Thymus (tissue), 11 donors: ENCODE measurements around the gene ENTPD3. TPM values are rescaled to one million over a fixed set of nuclear protein-coding genes. Genes with fewer than 3 reads are reported as not detected.
"Not testable (repeated sequence)": the region's sequence is repeated elsewhere in the genome, so short reads cannot be mapped to it uniquely, and the experiment has no call there.

Source experiments
- DNase-seq, 9 donors: peaks; one replicate each; pipeline ENCODE4 v3.0.0-alpha.2; 2013; ENCODE audit warnings: low spot score in 9 of 9, low read depth in 6 of 9, missing footprints in 1 of 9
- H3K27ac ChIP-seq, 2 donors: one replicate each; pipeline ENCODE4 v1.5.1; 2013; ENCODE audit warnings: control low read depth in 1 of 2, low read depth in 1 of 2, low read length in 1 of 2, mild to moderate bottlenecking in 1 of 2, moderate library complexity in 1 of 2
- H3K27me3 ChIP-seq, 2 donors: one replicate each; pipeline ENCODE4 v1.5.1; 2013; ENCODE audit warnings: low read length in 1 of 2; ENCODE audit not compliant: control insufficient read depth in 2 of 2, insufficient read depth in 1 of 2
- H3K36me3 ChIP-seq, 2 donors: one replicate each; pipeline ENCODE4 v1.5.1; 2013; ENCODE audit warnings: low read length in 1 of 2, mild to moderate bottlenecking in 1 of 2, moderate library complexity in 1 of 2; ENCODE audit not compliant: control insufficient read depth in 2 of 2, insufficient read depth in 2 of 2
- H3K4me1 ChIP-seq, 2 donors: one replicate each; pipeline ENCODE4 v1.5.1; 2013; ENCODE audit warnings: low read length in 2 of 2; ENCODE audit not compliant: control insufficient read depth in 2 of 2, insufficient read depth in 2 of 2
- H3K4me3 ChIP-seq, 2 donors: one replicate each; pipeline ENCODE4 v1.5.1; 2013; ENCODE audit warnings: low read length in 2 of 2, control low read depth in 1 of 2, mild to moderate bottlenecking in 1 of 2
- H3K9me3 ChIP-seq, 2 donors: one replicate each; pipeline ENCODE4 v1.5.1; 2013; ENCODE audit warnings: low read length in 1 of 2, mild to moderate bottlenecking in 1 of 2; ENCODE audit not compliant: control insufficient read depth in 2 of 2, insufficient read depth in 1 of 2
- WGBS: extraction: QIAGEN DNeasy Blood & Tissue Kit; methylation state at CpG from one replicate; pipeline ENCODE4 v1.1.7; 2013; 5-methylcytosine and 5-hydroxymethylcytosine counted together
- polyA plus RNA-seq: library from polyadenylated mRNA; stranded (reverse); fragments of 200-250 nt; gene quantifications from one replicate; pipeline ENCODE4 v1.2.3, GENCODE V29; 2013
- total RNA-seq: library from RNA; stranded (reverse); fragments of 120-200 nt; gene quantifications from one replicate; pipeline ENCODE4 v1.2.4, GENCODE V29; 2013
- donor health status: healthy.

Gene ENTPD3
- total and polyA plus RNA-seq, 2 donors, result 1.0 to 1.2 TPM

GRCh38 chr3:40452876-40453730 lies 66.1 kb downstream of the ENTPD3 start:
- WGBS, result under 1% methylated on average over 41 of the region's 41 CpGs
- peak; percentile 90 to 98 (median 95) for DNase-seq
- H3K27me3 ChIP-seq, result no peaks in the 10 kb centered on the region
- H3K36me3 ChIP-seq, result peaks cover 0 to 1% of the 10 kb centered on the region in 2 donors
- H3K27ac ChIP-seq, result peak overlapping the region; percentile 92 to 94
- H3K4me3 ChIP-seq, result peak overlapping the region; percentile 59 to 87
- H3K9me3 ChIP-seq, result peaks cover 0 to 2% of the 10 kb centered on the region in 2 donors
- H3K4me1 ChIP-seq, result peaks cover 14 to 17% of the 10 kb centered on the region in 2 donors

GRCh38 chr3:40453933-40454332 lies 66.9 kb downstream of the ENTPD3 start:
- H3K4me1 ChIP-seq, result peaks cover 20 to 21% of the 10 kb centered on the region in 2 donors
- no peak overlapping the region for H3K27ac ChIP-seq
- 47% methylated on average over 6 of the region's 6 CpGs for WGBS

GRCh38 chr3:40455328-40455727 lies 68.3 kb downstream of the ENTPD3 start:
- Histone ChIP-seq H3K27me3 (no peaks in the 10 kb centered on the region), H3K4me1 (peaks cover 20 to 21% of the 10 kb centered on the region in 2 donors), H3K36me3 (peaks cover 11 to 22% of the 10 kb centered on the region in 2 donors), H3K27ac (no peak overlapping the region), H3K9me3 (peaks cover 0 to 2% of the 10 kb centered on the region in 2 donors), H3K4me3 (no peak overlapping the region)
- DNase-seq, result no peak
- 95% methylated on average over 4 of the region's 4 CpGs for WGBS

More at GRCh38 chr3:40453933-40454332, 66.9 kb downstream of the ENTPD3 start:
- Histone ChIP-seq H3K27me3 (no peaks in the 10 kb centered on the region), H3K9me3 (peaks cover 0 to 2% of the 10 kb centered on the region in 2 donors), H3K36me3 (peaks cover 3 to 9% of the 10 kb centered on the region in 2 donors), H3K4me3 (no peak overlapping the region)
- no peak for DNase-seq

- H3K4me3 ChIP-seq, result peak overlapping the region; percentile 69 to 83
- peaks cover 20 to 21% of the 10 kb centered on the region in 2 donors for H3K4me1 ChIP-seq
- no peaks in the 10 kb centered on the region for H3K27me3 ChIP-seq
- WGBS, result 50% methylated on average over 29 of the region's 29 CpGs
- peak in 1 of 9 donors; percentile 10 for DNase-seq
- peaks cover 0 to 2% of the 10 kb centered on the region in 2 donors for H3K9me3 ChIP-seq
- H3K36me3 ChIP-seq, result peaks cover 17 to 32% of the 10 kb centered on the region in 2 donors
- H3K27ac ChIP-seq, result peak overlapping the region in 1 of 2 donors; percentile 89
Measured at GRCh38 chr3:40456279-40456939, 69.4 kb downstream of the ENTPD3 start.

- H3K4me3 ChIP-seq, result peak within 1 kb of the TSS; percentile 69 to 83
- peaks cover 0 to 2% of the 10 kb centered on the region in 2 donors for H3K9me3 ChIP-seq
- under 1% methylated on average over 79 of the region's 79 CpGs for whole genome bisulfite sequencing
- H3K4me1 ChIP-seq, result peaks cover 19% of the 10 kb centered on the region in 2 donors
- peaks cover 17 to 40% of the 10 kb centered on the region in 2 donors for H3K36me3 ChIP-seq
- DNase-seq, result peak; percentile 85 to 97 (median 92)
- H3K27me3 ChIP-seq, result no peaks in the 10 kb centered on the region
- peak within 1 kb of the TSS; percentile 80 to 89 for H3K27ac ChIP-seq
Measured at GRCh38 chr3:40456940-40457823, 70.2 kb downstream of the ENTPD3 start, which contains the start of gene RPL14. Gene RPL14, plus strand, starts transcription at chr3:40457339. Its CDS starts 133 bp downstream, at chr3:40457472.

- no peak for DNase-seq
- Histone ChIP-seq H3K27ac (no peak overlapping the region), H3K9me3 (peaks cover 0 to 2% of the 10 kb centered on the region in 2 donors), H3K27me3 (no peaks in the 10 kb centered on the region), H3K4me1 (peaks cover 12 to 15% of the 10 kb centered on the region in 2 donors), H3K4me3 (peak overlapping the region in 1 of 2 donors; percentile 69), H3K36me3 (peaks cover 26 to 53% of the 10 kb centered on the region in 2 donors)
- WGBS, result 96% methylated on average over 4 of the region's 4 CpGs
Measured at GRCh38 chr3:40458473-40458872, 71.5 kb downstream of the ENTPD3 start.

GRCh38 chr3:40460481-40460880 lies 73.5 kb downstream of the ENTPD3 start:
- Histone ChIP-seq H3K36me3 (peaks cover 43 to 72% of the 10 kb centered on the region in 2 donors), H3K4me1 (peaks cover 12 to 14% of the 10 kb centered on the region in 2 donors)
- not testable (repeated sequence) for H3K27ac ChIP-seq, H3K4me3 ChIP-seq, DNase-seq, H3K9me3 ChIP-seq, H3K27me3 ChIP-seq
- WGBS, result 95% methylated on average over 6 of the region's 6 CpGs

GRCh38 chr3:40461161-40461560 lies 74.2 kb downstream of the ENTPD3 start:
- Histone ChIP-seq H3K4me1 (peaks cover 12 to 14% of the 10 kb centered on the region in 2 donors), H3K27ac (no peak overlapping the region), H3K27me3 (no peaks in the 10 kb centered on the region), H3K4me3 (no peak overlapping the region), H3K36me3 (peaks cover 43 to 73% of the 10 kb centered on the region in 2 donors), H3K9me3 (peaks cover 0 to 2% of the 10 kb centered on the region in 2 donors)
- no peak for DNase-seq
- WGBS, result 76% methylated on average over 3 of the region's 3 CpGs
